ENCODE measurements around the gene LCAT.

The LCAT gene

DNA sequence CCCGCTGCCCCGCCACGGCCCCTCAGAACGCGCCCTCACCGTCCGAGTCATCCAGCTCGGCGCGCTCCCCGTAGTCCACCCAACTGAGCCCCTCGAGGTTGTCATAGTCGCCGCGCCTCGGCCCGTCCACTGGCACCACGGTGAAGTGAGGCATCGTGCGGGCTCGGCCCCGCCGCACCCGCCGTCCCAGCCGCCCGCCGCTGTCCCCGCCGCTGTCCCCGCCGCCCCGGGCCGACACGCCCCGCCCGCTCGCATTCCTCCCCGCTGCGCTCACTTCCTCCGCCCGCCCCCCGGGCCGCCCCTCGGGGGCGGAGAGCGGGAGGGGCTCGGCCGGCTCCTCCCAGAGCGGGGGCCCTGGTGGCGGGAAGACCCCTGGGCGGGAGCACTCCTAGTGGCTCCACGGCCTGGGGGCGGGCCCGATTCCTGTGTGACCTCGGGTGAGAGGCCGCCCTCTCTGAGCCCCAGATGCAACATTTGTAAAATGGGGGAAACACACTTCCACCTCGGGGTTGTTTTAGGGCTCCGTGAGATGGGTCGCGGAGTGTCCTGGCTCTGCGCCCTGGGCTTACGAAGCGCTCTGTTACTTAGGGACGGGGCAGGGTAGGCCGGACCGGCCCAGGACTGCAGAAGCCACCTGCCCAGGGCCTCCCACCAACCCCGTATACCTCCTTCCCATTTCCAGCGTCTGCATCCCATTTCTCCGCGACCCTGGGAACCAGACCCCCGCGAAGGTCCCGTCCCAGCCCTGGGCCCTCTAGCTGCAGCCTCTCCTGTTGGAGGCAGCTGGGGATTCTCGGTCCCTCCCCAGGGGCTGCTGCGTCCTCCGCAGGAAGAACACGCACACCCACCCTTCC, 24.7 kb upstream of the LCAT start, which contains the start of gene SLC12A4:
TSS of gene SLC12A4 (minus strand) at position 238 of the 854 bp plus-strand sequence. CDS start at position 154, 84 bp downstream.
- DNase-seq, result peak; percentile 75 to 92 (median 80)

DNA sequence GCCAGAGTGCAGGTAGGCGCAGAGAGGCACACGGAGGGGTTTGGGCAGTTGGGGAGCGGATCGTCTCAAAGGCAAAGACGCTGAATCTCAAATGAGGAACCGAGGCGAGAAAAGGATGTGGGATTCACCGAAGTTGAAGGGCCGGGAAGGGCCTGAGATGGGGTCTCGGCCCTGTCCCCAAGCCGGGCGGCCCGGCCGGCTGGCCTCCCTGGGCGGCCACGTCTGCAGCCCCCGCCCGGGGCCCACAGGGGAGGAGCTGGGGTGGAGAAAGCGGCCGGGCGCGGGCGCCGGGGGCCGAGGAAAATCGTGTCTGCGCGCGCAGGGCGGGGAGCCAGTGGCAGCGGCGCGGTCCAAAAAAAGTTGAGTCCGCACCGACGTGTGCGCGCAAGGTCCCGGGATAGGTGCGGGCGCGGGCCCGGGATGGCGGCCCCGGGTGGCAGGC, 24.1 kb upstream of the LCAT start:
- peak in 3 of 5 experiments; percentile 12 to 37 (median 24) for DNase-seq

DNA sequence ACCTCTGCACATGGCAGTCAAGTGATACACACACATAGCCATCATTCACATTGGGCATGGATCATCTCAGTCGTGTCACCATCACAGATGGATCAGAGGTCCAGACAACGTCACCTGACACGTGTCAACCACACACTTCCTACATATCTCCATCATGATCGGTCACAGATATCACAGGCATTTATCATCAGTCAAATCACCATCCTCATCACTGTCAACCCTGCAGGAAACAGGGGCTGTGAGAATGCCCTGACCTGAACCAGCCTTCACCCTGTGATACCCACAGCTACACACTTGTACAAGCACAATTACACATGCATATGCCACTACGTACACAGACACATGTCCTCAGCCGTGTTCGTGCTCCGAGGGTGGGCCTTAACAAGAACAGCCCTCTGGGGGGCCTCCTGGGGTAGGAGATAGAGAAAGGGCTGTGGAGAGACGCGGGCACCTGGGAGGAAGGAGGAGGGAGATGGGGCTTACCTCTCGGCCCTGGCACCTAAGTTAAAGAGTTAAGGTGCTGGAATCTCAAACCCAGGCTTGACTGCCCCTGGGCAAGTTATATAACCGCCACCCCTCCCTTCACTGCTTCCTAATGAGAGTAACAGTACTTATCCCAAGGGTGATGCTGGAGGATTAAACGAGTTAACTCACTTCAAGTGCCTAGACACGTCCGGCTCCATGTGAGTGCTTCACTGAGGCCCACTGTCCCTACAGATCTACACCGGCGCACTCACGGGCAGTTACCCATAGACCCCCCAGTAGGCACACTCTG, 23.4 kb upstream of the LCAT start:
- peak in 2 of 5 experiments; percentile 22 to 79 for DNase-seq

DNA sequence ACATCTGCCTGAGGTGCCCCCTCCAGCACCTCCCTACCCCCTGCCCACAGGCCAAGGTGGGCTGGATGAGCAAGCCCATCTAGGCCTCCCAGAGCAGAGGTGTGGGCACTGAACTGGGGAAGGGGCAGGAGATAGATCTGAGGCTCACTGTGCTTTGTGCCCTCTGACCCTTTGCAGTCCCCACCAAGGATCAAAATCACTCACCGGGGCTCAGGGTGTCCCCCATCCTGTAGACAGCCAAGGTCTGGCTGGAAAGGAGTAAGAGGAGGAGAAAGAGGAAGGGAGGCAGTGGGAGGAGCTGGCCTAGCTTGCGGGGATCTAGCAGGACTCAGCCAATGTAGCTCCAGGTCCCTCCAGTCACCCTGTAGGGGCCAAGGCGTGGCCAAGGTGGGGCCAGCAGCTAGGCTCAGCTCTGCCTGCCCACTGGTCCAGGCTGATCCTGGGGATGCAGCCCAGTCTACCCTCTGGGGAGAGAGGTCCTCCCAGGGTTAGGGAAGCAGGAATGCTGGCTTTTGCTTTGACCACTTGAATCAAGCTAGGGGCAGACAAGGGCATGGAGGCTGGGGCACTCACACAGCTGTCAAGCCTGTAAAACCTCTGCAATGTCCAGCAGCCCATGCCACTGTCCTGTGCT, 22.7 kb upstream of the LCAT start:
- no peak for DNase-seq

DNA sequence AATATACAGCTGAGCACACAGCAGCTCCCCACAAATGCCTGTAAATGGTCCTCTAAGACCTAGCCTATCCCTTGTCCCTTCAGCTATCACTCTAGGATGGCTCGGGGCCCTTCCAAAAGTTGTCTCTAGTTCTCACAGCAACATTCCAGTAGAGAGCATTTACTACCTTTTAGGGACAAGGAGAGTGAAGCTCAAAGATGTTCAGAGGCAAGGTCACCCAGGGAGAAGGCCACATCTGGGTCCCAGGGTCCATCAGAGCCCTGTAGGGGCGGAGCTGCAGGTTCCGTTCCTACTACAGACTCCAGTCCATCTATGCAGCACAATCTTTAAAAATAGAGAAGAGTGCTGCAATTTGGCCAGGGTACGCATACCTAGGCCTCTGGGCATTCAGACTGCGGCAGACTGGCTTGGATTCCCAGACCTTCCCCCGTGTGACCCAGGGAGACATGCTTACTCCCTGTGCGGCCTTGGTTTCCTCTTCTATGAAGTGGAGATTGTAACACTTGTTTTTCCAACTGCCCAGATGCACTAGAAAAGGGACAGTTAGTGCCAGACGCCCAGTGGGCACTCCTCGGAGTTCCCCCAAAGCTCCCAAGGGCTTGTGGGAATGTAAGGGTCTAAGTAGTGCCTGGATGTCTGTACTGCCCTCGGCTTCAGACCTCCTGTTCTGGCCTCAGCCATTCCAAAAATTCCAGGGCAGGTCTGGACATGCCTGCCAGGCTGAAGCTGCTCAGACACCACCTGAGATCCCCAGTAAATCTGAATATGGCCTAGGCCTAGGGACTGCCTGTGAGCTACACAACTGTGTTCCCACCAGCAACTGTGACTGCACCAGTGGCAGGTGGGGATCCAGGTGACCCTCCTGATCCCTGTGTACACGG, 22.0 kb upstream of the LCAT start:
- no peak for DNase-seq

DNA sequence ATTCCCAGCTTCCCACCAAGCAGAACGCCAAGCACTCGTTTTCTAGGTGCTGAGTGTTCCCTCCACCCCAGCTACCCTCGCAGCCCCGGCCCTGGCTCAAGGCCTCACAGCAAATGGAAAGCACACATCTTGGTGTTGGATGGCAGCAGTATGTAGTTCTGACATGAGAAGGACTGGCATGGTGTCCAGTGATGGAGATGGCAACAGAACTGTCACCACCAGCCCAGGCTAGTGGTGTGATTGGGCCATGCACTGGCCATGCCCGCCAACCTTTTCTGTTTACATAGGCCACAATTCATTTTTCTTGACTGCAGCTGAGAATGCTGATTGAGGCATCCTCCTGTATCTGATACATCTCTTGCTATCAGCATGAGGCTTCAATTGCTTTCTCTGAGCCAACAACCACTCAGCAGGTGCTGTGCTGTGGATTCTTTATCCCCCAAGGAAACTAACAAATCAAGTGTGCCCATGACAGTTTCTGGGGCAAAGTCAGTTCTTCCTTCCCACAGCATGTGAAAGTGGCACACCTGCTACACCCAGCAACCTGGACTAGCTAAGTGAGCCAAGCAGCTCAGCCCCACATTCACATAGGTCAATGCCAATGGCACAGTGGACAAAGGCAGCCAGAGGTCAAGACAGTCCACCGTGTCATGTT, 20.7 kb upstream of the LCAT start:
- no peak for DNase-seq

DNA sequence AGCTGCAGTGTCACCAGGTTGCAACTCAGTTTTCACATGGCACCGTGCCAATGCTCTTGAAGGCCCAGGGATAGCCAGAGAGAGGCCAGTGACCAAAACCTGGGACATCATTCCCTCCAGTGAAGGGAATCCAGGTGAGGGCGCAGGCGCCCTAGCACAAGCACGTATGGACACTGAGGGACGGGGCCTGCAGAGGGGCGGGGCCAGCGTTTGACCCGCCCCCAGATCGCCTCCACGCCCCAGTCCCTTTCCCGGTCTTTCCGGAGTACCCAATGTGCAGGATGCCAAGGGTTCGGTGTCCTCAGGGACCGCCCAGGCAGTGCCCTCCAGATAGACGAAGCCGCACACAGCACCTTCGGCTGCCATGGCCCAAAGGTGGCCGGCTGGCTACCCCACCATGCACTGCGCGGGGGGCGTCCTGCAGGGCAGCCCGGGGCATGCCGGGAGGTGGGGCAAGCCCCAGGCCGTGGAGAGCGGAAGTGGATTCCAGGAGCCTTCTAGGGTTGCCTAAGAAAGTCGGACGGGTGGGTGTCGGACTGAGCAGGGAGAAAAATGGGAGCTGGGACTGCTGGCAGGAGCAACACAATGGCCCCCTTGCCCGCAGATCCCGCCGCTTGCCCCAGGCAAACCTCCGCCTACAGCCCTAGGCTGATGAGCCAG, 19.9 kb upstream of the LCAT start:
- DNase-seq, result no peak

DNA sequence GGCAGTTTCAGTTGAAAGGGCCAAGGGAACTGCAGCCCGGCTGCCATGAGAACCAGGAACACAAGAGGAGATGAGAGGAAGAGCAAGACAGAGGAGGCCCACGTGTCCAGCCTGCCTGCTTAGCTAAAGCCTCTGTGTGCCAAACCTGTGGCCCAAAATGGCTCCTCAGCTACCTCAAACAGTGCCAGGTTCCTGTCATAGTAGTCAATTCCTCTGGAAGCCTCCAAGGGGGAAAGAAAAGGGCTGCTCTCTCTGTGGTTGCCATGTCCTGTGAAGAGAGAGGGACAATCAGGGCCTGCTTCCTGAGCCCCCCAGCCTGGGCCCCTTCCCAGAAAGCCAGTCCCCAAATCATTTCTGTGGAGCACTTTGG, 19.4 kb upstream of the LCAT start:
- no peak for DNase-seq

DNA sequence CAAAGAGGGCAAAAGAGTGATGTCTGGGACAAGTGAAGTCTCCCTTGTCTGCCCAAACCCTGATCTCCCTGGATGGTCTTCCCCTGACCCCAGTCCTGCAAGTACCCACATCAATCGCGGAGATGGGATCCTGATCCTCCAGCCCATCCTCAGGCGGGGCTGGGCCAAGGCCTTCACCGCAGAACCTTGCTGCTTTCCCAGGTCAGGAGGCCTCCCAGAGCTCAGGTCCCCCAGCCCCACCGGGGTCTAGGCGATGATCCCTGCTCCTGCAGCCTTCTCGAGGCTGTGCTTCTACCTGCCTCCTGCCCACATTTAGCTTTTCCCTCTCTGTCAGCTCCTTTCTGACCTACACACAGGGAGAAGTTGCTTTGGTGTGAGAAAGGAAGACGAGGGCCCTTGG, 18.2 kb upstream of the LCAT start:
- no peak for DNase-seq

DNA sequence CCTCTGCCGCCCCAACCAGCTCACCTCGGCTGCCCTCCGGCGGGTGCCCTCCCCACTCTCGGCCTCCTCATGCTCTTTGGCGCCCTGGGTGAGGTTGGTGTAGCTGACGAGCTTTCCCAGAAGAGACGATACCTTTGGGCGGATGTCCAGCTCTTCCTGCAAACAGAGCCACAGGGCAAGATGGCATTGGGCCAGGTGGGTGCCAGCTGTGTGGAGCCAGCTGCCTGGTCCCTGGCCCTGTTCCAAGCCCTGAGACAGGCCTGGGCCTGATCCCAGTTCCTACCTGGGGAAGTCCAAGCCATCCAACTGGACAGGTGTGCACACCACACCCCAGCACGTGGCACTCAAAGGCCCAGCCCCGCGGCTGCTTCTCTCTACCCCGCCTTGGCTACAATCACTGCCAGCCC, 17.6 kb upstream of the LCAT start:
- DNase-seq, result no peak

DNA sequence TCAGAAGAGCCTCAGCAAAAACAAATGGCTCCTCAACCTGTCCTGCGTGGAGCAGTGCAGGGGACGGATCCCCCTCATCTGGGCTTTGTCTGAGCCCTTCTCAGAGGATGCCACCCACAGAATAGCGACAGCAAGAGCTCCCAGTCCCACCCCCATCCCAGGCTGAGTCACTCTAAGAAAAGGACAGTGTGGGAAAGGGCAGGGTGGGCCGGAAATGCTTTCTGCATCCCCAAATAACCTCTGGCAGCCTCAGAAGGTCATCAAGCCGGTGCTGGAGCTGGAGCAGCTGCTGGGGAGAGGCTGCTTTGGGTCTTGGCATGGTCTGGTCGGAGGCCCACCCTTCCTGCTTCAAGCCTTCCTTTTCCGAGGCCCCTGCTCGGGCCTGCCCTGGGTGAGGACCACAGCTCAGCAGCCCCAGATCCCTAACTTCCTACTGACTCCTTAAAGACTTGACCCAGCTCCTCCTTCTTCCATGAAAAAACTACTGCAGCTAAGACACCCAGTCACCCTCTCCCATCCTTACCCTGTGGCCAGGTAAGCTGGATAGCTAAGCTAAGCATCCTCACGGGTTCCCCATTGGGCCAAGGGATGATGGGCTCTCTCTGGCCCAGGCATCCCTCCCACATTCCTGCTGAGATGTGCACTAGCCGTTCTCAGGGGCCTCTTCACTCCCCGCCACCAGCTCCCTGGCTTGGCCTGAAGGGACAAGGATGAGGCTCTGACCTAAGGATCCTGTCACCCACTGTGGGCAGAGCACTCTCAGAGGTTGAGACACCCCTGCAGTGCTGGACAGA, 15.8 kb upstream of the LCAT start:
- no peak for DNase-seq

DNA sequence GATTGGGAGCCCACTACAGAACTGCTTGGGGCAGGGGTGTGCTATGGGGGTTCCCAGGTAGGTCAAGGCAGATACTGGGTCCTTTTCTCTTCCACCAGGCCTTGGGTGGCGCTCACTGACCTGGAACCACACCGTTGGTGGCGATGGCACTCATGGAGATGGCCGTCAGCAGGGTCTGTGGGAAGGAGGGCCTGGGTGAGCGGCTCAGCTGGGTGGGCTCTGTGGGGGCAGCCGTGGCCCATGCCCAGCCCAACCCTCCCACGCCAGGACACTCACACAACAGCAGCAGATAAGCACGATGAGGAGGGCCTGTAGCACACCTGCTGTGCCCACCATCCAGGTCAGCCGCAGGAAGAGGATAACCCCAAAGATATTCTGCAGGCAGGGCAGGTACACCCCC, 13.7 kb upstream of the LCAT start:
- no peak for DNase-seq

DNA sequence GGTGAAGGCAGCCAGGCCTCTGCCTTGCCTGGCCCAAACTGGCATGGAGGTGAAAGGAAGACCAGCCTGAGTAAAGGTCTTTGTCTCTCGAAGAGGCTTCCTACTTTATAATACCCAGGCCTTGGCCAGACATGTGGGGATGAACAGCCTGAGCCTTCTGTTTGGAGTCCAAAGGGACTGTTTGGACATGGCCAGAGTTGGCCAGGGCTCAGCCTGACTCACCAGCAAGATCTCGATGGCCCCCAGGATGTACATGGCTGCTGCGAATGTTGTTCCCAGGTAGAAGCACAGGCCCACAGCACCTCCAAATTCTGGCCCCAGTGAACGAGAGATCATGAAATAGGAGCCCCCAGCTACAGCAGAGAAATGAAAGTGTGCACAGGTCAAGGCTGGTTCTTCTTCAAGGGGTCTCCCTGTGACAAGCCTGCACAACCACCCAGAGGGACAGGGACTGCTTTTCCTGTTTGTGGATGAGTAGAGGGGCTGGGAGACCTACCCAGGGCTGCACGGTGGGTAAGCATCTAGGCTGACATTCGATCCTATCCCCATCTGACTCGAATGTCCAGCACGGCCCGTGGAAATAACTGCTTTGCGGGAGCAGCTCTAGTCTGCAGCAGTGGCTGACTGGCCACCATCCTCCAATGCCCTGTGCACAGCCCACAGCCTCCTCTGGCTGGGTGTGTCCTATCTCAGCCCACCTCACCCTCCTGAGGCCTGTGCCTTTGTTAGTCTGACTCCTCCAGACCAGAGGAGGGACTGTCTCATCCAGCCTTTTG, 10.7 kb upstream of the LCAT start:
- no peak for DNase-seq

DNA sequence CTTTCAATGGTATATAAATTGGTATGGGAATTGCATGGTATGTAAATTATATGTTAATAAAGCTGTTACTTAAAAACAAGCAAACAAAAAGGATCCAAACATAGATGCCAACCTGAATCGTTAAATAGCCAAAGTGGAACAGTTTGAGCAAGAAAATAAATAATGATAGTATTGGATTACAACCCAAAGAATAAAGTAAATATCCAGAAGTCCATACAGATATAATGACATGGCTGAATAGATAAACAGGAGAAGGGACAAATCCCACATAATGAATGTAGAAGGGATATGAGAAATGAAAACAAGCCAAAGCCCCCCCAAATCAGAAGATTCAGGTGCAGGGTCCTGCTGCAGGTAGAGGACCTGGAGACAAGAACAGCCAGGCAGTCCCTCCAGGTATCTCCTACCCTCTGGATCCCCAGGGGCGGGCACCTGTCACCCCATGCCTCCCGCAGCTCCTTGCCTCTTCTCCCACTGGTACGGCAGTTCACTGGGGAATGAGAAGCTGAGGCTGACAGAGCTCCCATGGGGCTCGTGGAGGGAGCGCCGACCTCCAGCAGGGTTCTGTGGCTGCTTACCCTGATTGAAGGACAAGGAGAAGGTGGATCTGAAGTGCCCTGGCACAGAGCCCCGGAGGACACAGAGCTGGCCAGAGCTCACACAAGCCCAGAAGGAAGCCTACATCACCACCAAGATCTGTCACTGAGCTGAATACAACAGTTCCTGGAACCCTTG, 9.9 kb upstream of the LCAT start:
- no peak for DNase-seq

DNA sequence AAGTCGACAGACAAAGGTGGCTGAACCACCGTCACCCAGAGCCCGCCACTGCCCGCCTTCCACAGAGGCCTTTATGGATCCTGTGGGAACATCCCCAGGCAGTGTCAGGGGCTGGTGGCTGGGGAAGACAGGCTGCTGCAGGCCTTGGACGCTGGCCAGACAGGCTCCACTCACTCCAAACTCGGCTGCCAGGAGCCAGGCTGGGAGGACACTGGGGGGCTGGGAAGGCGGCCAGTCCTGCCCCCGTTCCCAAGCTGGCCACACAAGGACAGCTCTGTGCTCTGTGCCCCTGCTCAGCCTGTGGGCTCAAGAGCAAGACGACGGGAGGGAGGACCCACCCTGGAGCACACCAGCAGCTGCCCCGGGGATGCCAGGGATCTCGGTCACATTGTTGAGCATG, 7.6 kb upstream of the LCAT start:
- no peak for DNase-seq

DNA sequence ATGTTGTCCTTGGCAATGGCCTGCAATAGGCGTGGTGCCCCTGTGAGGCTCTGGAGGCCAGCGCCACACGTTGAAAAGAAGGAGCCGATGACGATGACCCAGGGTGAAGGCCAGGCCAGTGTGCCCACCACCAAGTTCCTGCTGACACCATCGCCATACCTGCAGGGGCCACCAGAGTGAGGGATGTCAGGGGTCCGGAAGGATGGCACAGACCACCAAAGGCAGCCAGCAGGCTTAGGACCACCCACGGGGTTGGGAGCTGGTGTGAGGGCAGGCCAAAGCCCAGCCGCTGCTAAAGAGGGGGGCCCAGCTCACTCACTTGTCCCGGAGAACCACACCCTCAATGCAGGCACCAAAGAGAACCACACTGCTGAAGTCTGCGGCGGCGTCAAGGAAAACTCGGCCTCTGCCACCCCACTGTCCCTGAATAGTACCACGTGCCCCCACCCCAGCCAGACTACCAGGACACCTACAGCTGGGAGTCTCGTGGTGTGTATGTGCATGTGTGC, 6.5 kb upstream of the LCAT start:
- no peak for DNase-seq

DNA sequence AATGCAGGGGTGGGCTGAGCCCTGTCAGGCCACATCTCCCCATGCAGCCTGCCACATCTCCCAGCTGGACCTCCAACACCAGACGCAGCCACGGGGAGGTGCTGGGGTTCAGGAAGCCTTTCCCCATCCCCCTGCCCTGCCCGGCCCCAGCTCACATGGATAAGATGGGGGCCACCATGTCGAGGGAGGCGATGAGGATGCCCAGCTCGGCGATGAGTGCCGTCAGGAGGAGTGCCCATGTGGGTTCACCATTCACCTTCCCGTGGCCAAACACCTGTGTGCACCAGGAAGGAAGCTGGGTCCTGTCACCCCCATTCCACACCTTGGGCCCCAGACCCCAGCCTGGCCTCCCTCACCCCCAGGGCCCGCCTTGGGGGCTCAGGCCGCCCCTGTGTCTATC, 5.7 kb upstream of the LCAT start:
- no peak for DNase-seq

DNA sequence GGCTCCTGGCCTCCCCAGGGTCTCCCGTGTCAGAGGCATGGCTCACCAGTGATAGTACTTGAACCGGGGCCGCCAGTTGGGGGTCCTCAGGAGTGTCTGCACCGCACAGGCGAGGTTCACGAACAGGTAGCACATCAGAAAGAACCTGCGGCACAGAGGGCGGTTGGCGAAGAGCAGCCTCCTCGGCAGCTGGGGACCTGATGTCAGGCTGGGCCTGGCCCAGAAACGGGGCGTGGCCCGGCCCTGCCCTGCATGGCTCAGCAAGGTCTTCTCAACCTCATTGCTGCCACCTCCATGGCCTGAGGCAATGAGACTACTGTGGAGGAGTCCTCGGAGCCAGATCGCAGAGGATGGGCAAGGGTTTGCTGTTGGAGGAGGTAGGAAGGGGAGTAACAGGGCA, 4.1 kb upstream of the LCAT start:
- no peak for DNase-seq
